ENCODE data around the gene VIL1. TPM values are rescaled to one million over a fixed set of nuclear protein-coding genes. Genes with fewer than 3 reads are reported as not detected.

VIL1 gene
- total and polyA plus RNA-seq, 2 of the 13 experiments (the other 11 are each of a cell fraction or from before 2014, with no cell fraction given), result 287 to 301 TPM

GRCh38 chr2:218398437-218399390 is 20.2 kb upstream of the VIL1 start (continued):
- peak; percentile 21; the same call in 1 of the 2 replicates for TF ChIP-seq ZNF383 (CRISPR knock-in tag; IDR thresholded peaks at IDR 0.05; ENCODE audit: borderline replicate concordance)
- TF ChIP-seq ZFY (CRISPR knock-in tag; IDR thresholded peaks at IDR 0.05), result peak; percentile 39
- TF ChIP-seq, protein P1, sequence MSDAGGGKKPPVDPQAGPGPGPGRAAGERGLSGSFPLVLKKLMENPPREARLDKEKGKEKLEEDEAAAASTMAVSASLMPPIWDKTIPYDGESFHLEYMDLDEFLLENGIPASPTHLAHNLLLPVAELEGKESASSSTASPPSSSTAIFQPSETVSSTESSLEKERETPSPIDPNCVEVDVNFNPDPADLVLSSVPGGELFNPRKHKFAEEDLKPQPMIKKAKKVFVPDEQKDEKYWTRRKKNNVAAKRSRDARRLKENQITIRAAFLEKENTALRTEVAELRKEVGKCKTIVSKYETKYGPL (CRISPR knock-in tag; IDR thresholded peaks at IDR 0.05), result peak; percentile 42; the same call in 1 of the 2 replicates
- no peak for TF ChIP-seq JUNB (CRISPR knock-in tag; IDR thresholded peaks at IDR 0.05; ENCODE audit: borderline replicate concordance)
- TF ChIP-seq ZNF317 (CRISPR knock-in tag; IDR thresholded peaks at IDR 0.05), result no peak
- TF ChIP-seq HNRNPL (IDR thresholded peaks at IDR 0.05; ENCODE audit: low read depth, low read length), result peak; percentile 72; the same call in 1 of the 2 replicates
- TF ChIP-seq ZNF547 (CRISPR knock-in tag; IDR thresholded peaks at IDR 0.05), result 0 out of 2 replicates have a peak, but pooled peaks have one; percentile 36
- TF ChIP-seq PLSCR1 (CRISPR knock-in tag; IDR thresholded peaks at IDR 0.05; ENCODE audit: borderline replicate concordance), result 0 out of 2 replicates have a peak, but pooled peaks have one; percentile 44
- no peak for TF ChIP-seq BHLHE40 (IDR thresholded peaks at IDR 0.05; ENCODE audit: low read length)
- TF ChIP-seq NR2F1 (CRISPR knock-in tag; IDR thresholded peaks at IDR 0.05), result no peak
- TF ChIP-seq, protein P2, sequence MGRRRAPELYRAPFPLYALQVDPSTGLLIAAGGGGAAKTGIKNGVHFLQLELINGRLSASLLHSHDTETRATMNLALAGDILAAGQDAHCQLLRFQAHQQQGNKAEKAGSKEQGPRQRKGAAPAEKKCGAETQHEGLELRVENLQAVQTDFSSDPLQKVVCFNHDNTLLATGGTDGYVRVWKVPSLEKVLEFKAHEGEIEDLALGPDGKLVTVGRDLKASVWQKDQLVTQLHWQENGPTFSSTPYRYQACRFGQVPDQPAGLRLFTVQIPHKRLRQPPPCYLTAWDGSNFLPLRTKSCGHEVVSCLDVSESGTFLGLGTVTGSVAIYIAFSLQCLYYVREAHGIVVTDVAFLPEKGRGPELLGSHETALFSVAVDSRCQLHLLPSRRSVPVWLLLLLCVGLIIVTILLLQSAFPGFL (CRISPR knock-in tag; IDR thresholded peaks at IDR 0.05), result no peak
- TF ChIP-seq ZNF709 (CRISPR knock-in tag; IDR thresholded peaks at IDR 0.05), result no peak
- TF ChIP-seq ZNF326 (CRISPR knock-in tag; IDR thresholded peaks at IDR 0.05; ENCODE audit: borderline replicate concordance), result no peak
- peak; percentile 90; the same call in 1 of the 2 replicates for TF ChIP-seq ZNF841 (CRISPR knock-in tag; IDR thresholded peaks at IDR 0.05; ENCODE audit: borderline replicate concordance)
- no peak; the same call in 1 of the 2 replicates for TF ChIP-seq ZBTB3 (CRISPR knock-in tag; IDR thresholded peaks at IDR 0.05; ENCODE audit: borderline replicate concordance, low read depth)
- 0 out of 2 replicates have a peak, but pooled peaks have one; percentile 48 for TF ChIP-seq TBX2 (CRISPR knock-in tag; IDR thresholded peaks at IDR 0.05; ENCODE audit: borderline replicate concordance)
- TF ChIP-seq MATR3 (CRISPR knock-in tag; IDR thresholded peaks at IDR 0.05), result no peak
- TF ChIP-seq TGIF2 (CRISPR knock-in tag; IDR thresholded peaks at IDR 0.05), result no peak
- no peak; the same call in 1 of the 2 replicates for TF ChIP-seq ZNF766 (CRISPR knock-in tag; IDR thresholded peaks at IDR 0.05; ENCODE audit: borderline replicate concordance)
- peak; percentile 53; the same call in 1 of the 2 replicates for TF ChIP-seq ZNF430 (CRISPR knock-in tag; IDR thresholded peaks at IDR 0.05)
- TF ChIP-seq SIN3B (IDR thresholded peaks at IDR 0.05; ENCODE audit: low read length), result no peak
- TF ChIP-seq SP4 (CRISPR knock-in tag; IDR thresholded peaks at IDR 0.05), result no peak
- TF ChIP-seq MXD1 (CRISPR knock-in tag; IDR thresholded peaks at IDR 0.05), result no peak
- peak; percentile 69; the same call in 1 of the 2 replicates for TF ChIP-seq ZSCAN25 (CRISPR knock-in tag; IDR thresholded peaks at IDR 0.05)
- no peak for TF ChIP-seq MXD4 (CRISPR knock-in tag; IDR thresholded peaks at IDR 0.05)
- no peak for TF ChIP-seq SOX6 (IDR thresholded peaks at IDR 0.05)
- TF ChIP-seq SOX6 (CRISPR knock-in tag; IDR thresholded peaks at IDR 0.05), result no peak; the same call in 1 of the 2 replicates
- no peak for TF ChIP-seq ZNF224 (CRISPR knock-in tag; IDR thresholded peaks at IDR 0.05)

Measured in HepG2 (cell line).